ENCODE results near the gene PPP1R9A.

PPP1R9A gene

GRCh38 chr7:95035295-95035694 lies 127.9 kb downstream of the PPP1R9A start:
- DNase-seq (ENCODE audit: low spot score) = no peak

DNA sequence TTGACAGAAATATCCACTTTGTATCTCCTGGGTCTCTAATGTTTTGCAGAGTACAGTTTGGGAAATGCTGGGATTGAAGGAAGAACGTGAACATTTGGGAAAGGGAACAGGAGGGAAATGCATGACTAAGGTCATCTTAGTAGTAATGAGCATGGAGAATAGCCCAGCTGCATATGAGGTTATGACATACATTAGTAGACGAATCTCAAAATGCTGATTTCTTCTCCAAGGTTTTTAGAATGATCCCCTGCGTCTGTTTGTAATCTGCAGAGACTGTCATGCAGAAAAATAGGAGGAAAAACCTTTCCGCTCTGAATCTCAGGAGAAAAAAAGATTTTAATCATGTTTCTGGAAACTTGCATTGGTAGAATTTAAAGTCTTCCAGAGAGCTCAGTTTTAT lies 133.6 kb downstream of the PPP1R9A start:
- no peak for DNase-seq (ENCODE audit: low spot score)

DNA sequence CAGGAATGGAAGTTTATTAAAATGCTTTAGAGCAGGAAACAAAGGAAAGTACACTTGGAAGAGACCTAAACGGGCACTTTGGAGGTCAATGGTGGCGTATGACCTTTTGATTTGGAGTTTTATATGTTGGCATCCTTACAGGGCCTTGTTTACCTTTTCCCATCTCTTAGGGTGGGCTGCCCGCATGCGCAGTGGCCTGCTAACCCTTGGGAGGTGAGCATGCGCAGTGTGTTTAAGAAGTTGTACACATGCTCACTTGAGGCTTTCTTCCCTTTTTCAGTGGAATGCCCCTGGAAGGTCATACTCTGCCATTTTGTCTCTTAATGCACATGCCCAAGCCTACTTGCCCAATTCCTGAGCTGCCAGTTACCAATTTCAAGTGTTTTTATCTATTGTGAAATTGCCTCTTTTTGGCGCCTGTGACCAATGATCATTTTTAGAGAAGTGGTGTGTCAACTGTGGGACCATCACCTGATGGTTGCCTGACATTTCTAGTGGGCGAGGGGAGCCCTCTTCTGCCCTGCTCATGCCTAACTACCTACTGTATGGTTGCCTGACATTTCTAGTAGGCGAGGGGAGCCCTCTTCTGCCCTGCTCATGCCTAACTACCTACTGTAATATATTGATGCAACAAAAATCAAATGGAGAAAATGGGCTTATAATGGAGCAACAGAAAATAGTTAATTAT lies 138.0 kb downstream of the PPP1R9A start:
- peak; percentile 2 for DNase-seq (ENCODE audit: low spot score)

- DNase-seq (ENCODE audit: low spot score) = no peak
Measured at GRCh38 chr7:95046494-95047240, 139.3 kb downstream of the PPP1R9A start.

- DNase-seq (ENCODE audit: low spot score) = no peak
Measured at GRCh38 chr7:95047291-95047690, 139.9 kb downstream of the PPP1R9A start.

DNA sequence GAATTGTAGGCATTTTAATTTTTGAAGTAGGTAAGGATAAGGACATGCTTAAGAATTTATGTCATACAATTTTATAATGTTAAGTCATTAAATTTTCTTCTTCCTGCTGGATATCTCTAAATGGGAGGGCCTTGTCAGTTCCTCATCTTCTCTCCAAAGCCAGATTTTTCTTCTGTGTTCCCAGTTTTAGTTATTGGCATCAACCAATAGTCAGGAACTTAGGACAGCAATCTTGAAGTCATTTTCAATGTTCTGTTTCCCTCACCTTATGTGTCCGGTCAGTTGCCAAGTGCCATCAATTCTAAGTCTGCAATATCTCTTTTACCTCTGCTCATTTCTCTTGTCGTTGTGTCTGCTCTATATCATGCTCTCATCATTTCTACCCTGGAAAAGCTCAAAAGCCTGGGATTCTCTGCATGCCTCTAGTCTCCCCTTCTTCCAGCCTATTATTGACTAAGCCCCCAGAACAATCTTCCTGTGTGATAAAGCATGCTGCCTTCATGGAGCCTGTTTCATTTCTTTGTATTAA lies 145.2 kb downstream of the PPP1R9A start:
- DNase-seq (ENCODE audit: low spot score) = no peak

DNA sequence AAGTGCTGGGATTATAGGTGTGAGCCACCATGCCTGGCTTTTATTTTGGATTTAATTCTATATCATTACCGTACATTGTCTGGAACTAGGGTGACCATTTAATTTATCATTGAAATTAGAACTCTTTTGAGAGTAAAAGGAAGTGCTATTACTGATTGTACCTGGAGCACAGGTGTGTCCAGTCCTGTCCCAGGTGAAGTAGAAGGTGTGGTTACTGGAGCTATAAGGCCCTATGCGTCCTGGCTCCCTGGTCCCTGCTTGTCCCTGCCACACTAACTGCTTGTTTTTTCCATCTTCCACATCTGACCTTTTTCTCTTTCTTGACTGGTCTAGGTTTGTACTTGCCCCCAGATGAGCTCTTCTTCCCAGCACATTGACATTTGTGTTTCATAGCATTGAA lies 147.0 kb downstream of the PPP1R9A start:
- DNase-seq (ENCODE audit: low spot score) = no peak

DNA sequence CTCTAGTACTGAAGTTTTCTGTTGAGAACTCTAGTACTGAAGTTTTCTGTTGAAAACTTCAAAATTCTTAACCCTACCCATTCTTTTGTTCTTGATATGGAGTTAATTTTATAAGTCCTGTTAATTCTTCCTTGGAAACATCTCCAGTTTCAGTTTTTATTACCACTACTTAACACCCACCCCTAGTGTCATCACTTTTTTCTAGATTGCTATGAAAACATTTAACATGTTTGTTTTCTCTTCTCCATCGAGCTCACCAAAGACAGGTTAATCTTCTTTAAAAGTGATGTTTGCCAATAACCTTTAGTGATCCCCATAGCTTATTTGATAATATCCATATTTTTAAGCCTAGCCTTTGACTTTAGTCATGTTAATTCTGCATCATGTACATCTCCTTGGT lies 147.9 kb downstream of the PPP1R9A start:
- no peak for DNase-seq (ENCODE audit: low spot score)

- DNase-seq (ENCODE audit: low spot score) = no peak
Measured at GRCh38 chr7:95056107-95056739, 148.8 kb downstream of the PPP1R9A start.

GRCh38 chr7:95056901-95057300 lies 149.5 kb downstream of the PPP1R9A start:
- DNase-seq (ENCODE audit: low spot score) = no peak

DNA sequence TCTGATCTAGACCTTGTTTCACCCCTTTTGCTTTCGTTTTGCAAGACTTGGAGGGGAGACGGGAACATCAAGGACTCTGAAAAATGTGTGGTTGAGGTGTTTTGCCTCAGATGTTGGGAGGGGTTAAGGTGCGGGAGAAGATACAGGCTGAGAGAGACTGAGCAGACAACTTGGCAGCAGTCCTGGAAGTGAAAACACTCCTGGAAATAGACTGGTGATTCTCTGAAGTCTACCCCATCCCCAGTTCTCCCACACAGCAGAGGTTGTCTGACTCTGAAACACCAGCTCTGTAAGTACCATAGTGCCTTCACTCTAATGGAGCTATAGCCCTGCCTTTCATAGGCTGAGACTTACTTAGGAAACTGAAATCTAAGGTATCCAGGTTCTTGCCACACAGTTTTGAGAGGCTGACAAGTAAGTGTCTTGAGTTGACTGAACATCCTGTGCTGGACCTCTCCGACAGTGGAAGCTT lies 152.5 kb downstream of the PPP1R9A start:
- DNase-seq (ENCODE audit: low spot score) = no peak

DNA sequence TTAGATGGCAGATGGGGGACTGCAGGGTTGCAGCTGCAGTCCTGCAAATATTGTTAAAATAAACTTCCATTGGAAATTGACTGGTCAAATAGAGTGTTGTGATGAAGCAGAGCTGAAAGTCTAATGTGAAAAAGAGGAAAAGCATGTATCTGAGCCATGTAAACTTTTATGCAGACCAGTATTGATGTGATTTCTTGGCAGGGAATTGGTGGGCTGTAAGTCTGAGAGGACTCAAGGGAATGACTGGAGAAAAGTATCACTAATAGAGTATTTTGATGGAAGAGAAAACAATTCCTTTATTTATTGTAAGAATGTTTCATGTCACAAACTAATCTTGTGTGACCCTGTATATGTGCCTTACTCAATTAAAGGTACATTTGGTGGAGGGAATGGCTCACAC lies 155.5 kb downstream of the PPP1R9A start:
- no peak for DNase-seq (ENCODE audit: low spot score)

GRCh38 chr7:95066737-95067530 lies 159.5 kb downstream of the PPP1R9A start:
- DNase-seq (ENCODE audit: low spot score) = peak; percentile 14

DNA sequence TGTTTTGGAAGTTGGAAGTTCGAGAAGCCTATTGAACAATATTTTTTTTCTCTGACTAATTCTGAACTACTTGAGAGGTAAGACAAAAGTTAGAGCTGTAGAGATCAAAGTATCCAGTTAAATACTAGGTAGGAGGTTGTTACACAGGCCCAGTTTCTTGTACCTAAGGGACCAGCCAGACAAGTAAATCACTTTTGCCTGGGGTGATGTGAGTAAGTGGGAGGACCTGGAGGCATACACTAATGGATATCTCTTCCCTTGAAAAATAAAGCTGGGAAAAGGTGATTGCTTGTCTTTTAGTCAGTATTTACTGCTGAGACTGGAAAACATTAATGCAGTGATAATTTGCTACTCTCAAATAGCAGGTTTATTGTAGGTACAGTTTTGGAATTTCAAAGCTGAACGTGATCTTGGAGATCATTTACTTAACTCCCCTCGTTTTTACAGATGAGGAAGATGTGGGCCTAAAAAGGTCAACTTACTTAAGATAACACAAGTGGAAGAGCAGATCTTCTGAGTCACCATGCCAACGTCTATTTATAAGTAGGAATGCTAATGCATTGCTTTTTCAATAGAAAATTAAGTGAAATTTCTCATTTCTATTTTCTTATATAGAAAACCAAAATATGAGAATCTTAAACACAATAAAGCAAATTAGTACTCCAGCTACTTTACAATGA lies 181.3 kb downstream of the PPP1R9A start:
- DNase-seq (ENCODE audit: low spot score) = no peak

DNA sequence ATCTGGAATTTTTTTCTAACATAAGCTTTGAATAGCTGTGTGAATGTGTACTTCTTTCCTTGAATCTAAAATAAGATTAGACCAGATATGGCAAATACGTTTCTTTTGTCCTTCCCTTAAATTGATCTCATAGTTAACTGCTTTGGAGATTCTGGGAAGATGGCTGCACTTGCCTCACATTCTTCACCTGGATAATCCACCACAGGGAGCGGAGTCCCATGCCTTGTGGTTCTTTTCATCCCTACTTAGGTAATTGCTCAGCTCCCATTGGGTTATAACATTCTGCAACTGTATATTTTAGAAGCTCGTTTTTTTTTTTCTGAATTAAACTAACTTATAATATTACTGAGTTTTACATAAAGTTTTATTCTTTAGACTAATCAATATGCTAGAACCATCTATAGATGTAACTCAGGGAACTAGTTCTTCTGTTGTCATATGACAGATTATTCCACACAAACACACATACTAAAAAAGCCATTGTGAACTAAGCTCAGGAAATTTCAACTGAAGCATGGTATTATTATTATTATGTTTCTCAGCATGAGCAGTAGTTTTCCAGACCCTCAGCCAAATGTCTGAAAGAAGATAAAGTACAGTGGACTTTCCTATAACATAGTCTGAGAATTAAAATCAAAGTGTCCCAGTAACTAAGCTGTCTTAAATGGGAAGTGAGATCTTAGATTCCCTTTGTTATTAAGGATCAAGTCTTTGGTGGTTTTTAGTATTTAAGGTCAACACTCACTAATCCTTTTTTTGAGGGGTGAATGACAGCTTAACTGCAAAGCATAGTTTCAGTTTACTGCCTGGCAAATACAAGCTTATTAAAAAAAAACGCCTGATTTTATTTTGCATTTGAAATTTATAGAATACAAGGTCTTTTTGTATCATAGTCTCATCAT lies 182.3 kb downstream of the PPP1R9A start:
- DNase-seq (ENCODE audit: low spot score) = no peak

DNA sequence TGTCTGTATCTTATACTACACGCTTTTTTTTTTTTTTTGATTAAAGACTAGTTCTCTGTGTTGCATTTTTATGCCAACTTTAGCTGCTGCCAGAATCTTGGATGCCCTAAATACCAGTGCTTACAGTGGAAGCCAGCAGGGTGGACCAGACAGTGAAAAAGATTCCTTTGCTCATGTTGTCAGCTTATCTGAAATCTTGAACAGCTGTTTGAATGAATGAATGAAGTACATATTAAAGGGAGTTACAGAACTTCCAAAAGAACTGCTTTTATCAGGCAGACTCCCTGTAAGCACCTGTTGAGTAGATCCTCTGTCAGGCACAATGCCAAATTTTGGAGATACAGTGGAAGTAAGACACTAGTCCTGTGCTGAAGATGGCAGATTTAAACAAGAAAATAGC lies 184.9 kb downstream of the PPP1R9A start:
- no peak for DNase-seq (ENCODE audit: low spot score)

- DNase-seq (ENCODE audit: low spot score) = no peak
Measured at GRCh38 chr7:95095259-95095965, 188.0 kb downstream of the PPP1R9A start.

GRCh38 chr7:95095966-95096540 lies 188.7 kb downstream of the PPP1R9A start:
- no peak for DNase-seq (ENCODE audit: low spot score)

DNA sequence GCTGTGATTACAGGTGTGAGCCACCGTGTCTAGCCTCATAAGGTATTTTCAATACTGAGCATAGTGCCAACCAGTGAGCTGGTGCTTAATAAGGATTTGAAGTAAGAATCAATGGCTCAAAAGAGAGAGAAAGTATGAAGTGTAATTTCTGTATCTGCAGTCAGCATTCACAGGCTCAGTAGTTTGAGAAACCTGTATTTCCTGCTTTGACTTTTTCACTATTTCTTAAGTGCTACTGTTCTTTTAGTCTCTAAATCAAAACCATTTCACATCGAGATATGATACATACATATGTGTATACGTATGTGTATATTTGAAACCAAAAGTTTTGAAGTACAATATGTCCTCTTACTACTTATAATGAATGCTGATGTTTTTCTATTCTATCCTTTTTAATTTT lies 189.9 kb downstream of the PPP1R9A start:
- DNase-seq (ENCODE audit: low spot score) = no peak

Data from HuH-7 (cell line).